Smooth muscle cell (in vitro differentiated cells): ENCODE results near the gene NKG7. TPM values are rescaled to one million over a fixed set of nuclear protein-coding genes. Genes with fewer than 3 reads are reported as not detected.

Source experiments
- DNase-seq: peaks from one replicate; lab custom pipeline; 2025; ENCODE audit not compliant: unreplicated experiment; lab: John Stamatoyannopoulos, UW
- H2AFZ ChIP-seq: fragments of 200-600 bp; sonication (generic); 2 replicates; pipeline ENCODE4 v1.6.0; 2016; ENCODE audit warnings: antibody characterized with exemption, low read depth, mild to moderate bottlenecking
- H3F3A ChIP-seq: fragments of 200-600 bp; sonication (generic); 2 replicates; pipeline ENCODE4 v1.6.0; 2017; ENCODE audit warnings: antibody characterized with exemption, low read depth
- H3K27ac ChIP-seq: fragments of 200-600 bp; sonication (generic); 2 replicates; pipeline ENCODE4 v1.5.1; 2016; ENCODE audit warnings: low read depth, mild to moderate bottlenecking
- H3K27me3 ChIP-seq: fragments of 200-600 bp; sonication (generic); 2 replicates; pipeline ENCODE4 v1.6.1; 2016; ENCODE audit warnings: low read depth, mild to moderate bottlenecking
- H3K36me3 ChIP-seq: fragments of 200-600 bp; sonication (generic); 2 replicates; pipeline ENCODE4 v1.5.1; 2016; ENCODE audit warnings: low read depth
- H3K4me1 ChIP-seq: fragments of 200-600 bp; sonication (generic); 2 replicates; pipeline ENCODE4 v1.5.1; 2016; ENCODE audit warnings: low read depth
- H3K4me2 ChIP-seq: fragments of 200-600 bp; sonication (generic); 2 replicates; pipeline ENCODE4 v1.6.0; 2016; ENCODE audit warnings: mild to moderate bottlenecking
- H3K4me3 ChIP-seq: fragments of 200-600 bp; sonication (generic); 2 replicates; pipeline ENCODE4 v1.5.1; 2016; ENCODE audit warnings: mild to moderate bottlenecking
- H3K79me2 ChIP-seq: fragments of 200-600 bp; sonication (generic); 2 replicates; pipeline ENCODE4 v1.6.0; 2016; ENCODE audit warnings: low read depth, mild to moderate bottlenecking
- H3K9ac ChIP-seq: fragments of 200-600 bp; sonication (generic); 2 replicates; pipeline ENCODE4 v1.6.0; 2016; ENCODE audit warnings: low read depth
- H3K9me3 ChIP-seq: fragments of 200-600 bp; sonication (generic); replicated peaks from 2 replicates; pipeline ENCODE4 v1.5.1; 2016; ENCODE audit warnings: low read depth
- H4K20me1 ChIP-seq: fragments of 200-600 bp; sonication (generic); 2 replicates; pipeline ENCODE4 v1.6.0; 2016; ENCODE audit warnings: low read depth
- CTCF ChIP-seq: fragments of 200-600 bp; sonication (generic); IDR thresholded peaks from 2 replicates; pipeline ENCODE4 v1.5.1; 2017; ENCODE audit warnings: borderline replicate concordance, mild to moderate bottlenecking, antibody characterized with exemption; ENCODE audit not compliant: insufficient read depth, poor library complexity, severe bottlenecking
- WGBS: methylation state at CpG from one replicate; pipeline ENCODE4 v1.1.7; 2016; ENCODE audit warnings: low lambda C conversion rate; 5-methylcytosine and 5-hydroxymethylcytosine counted together
- polyA plus RNA-seq: library from polyadenylated mRNA; unstranded; fragments of >200 nt; fragmentation: Nextera tagmentation; extraction: Ambion mirVana; gene quantifications from 2 replicates; pipeline ENCODE4 v1.2.1, GENCODE V29; 2016
- total RNA-seq: library from RNA; depleted of rRNA; stranded (reverse); fragments of >200 nt; gene quantifications from 2 replicates; pipeline ENCODE4 v1.2.3, GENCODE V29; 2014

Gene NKG7
- total and polyA plus RNA-seq, 2 experiments from 2014 or later, result not detected

- no peaks in the 10 kb centered on the region for H3K9me3 ChIP-seq
- H3K27ac ChIP-seq, result no peak overlapping the region
- WGBS, result 92% methylated on average over 18 of the region's 19 CpGs
- H3K4me3 ChIP-seq, result peak overlapping the region; percentile 64
- H3K36me3 ChIP-seq, result no peaks in the 10 kb centered on the region
- H3K79me2 ChIP-seq, result no peaks in the 10 kb centered on the region
- H3K4me2 ChIP-seq, result peak overlapping the region; percentile 88
- no peaks in the 10 kb centered on the region for H3F3A ChIP-seq
- no peak overlapping the region for H3K9ac ChIP-seq
- no peaks in the 10 kb centered on the region for H3K27me3 ChIP-seq
- no peak for TF ChIP-seq CTCF
- no peak for DNase-seq
- no peaks in the 10 kb centered on the region for H4K20me1 ChIP-seq
- no peaks in the 10 kb centered on the region for H3K4me1 ChIP-seq
- peak overlapping the region; percentile 53 for H2AFZ ChIP-seq
Observed at GRCh38 chr19:51337861-51338562, 34.4 kb downstream of the NKG7 start.

- DNase-seq, result no peak
Observed at GRCh38 chr19:51337141-51337860, 35.2 kb downstream of the NKG7 start.

GRCh38 chr19:51333836-51334460 lies 38.5 kb downstream of the NKG7 start:
- Histone ChIP-seq H3F3A (no peaks in the 10 kb centered on the region), H3K4me2 (no peak overlapping the region), H3K27ac (no peak overlapping the region), H3K36me3 (no peaks in the 10 kb centered on the region), H3K4me3 (no peak overlapping the region), H3K9ac (no peak overlapping the region), H4K20me1 (no peaks in the 10 kb centered on the region), H2AFZ (no peak overlapping the region), H3K79me2 (no peaks in the 10 kb centered on the region), H3K4me1 (no peaks in the 10 kb centered on the region), H3K9me3 (no peaks in the 10 kb centered on the region), H3K27me3 (no peaks in the 10 kb centered on the region)
- no peak for TF ChIP-seq CTCF
- 94% methylated on average over 12 of the region's 13 CpGs for WGBS
- DNase-seq, result no peak

More at GRCh38 chr19:51337141-51337860, 35.2 kb downstream of the NKG7 start:
- no peak overlapping the region for H3K9ac ChIP-seq
- H3K27me3 ChIP-seq, result no peaks in the 10 kb centered on the region
- no peaks in the 10 kb centered on the region for H3K4me1 ChIP-seq
- no peaks in the 10 kb centered on the region for H3K36me3 ChIP-seq
- no peak overlapping the region for H3K27ac ChIP-seq
- H3K4me2 ChIP-seq, result no peak overlapping the region
- TF ChIP-seq CTCF, result no peak
- H3K9me3 ChIP-seq, result no peaks in the 10 kb centered on the region
- H4K20me1 ChIP-seq, result no peaks in the 10 kb centered on the region
- H2AFZ ChIP-seq, result no peak overlapping the region
- H3F3A ChIP-seq, result no peaks in the 10 kb centered on the region
- no peaks in the 10 kb centered on the region for H3K79me2 ChIP-seq
- H3K4me3 ChIP-seq, result no peak overlapping the region
- 96% methylated on average over 13 of the region's 13 CpGs for WGBS
